GM21515 (cell line): Measurements from ENCODE around the gene ZNF143.
"Not testable (repeated sequence)": the region's sequence is repeated elsewhere in the genome, so short reads cannot be mapped to it uniquely, and the experiment has no call there.

ENCODE experiments used
- ATAC-seq: cut with Tn5 transposase; IDR thresholded peaks from one replicate; pipeline ENCODE4 v1.9.1; 2021; ENCODE audit not compliant: unreplicated experiment

The ZNF143 gene

DNA sequence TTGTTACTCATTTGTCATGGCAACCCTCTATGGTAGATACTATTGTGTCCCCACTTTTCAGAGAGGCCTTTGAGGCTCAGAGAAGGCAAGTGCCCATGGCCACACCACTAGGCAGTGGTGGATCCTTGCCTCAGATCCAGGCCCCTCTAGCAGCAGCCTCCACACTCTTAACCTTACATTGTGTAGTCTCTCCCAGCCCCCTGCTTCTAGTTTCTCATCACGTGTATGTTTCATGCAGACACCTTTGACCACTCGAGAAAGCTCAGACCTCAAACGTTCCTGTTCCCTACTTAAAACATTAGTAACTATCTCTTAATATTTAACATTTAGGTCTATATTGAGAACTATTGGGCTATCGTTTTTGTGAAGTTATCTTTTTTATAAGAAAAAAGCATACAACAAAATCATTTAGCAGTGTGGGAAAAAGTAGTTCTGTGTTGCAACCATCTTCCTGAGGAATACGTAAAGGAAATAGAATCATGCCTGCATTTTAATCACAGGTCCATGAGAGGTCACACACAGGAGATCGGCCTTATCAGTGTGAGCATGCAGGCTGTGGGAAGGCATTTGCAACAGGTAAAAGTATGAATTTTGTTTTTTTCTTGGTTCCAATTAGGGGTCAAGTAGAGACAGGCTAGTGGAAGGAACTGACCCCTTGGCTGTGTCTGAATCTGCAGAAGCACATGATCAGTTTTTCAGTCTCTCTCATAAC is 35.1 kb downstream of the ZNF143 start:
- ATAC-seq: no peak

DNA sequence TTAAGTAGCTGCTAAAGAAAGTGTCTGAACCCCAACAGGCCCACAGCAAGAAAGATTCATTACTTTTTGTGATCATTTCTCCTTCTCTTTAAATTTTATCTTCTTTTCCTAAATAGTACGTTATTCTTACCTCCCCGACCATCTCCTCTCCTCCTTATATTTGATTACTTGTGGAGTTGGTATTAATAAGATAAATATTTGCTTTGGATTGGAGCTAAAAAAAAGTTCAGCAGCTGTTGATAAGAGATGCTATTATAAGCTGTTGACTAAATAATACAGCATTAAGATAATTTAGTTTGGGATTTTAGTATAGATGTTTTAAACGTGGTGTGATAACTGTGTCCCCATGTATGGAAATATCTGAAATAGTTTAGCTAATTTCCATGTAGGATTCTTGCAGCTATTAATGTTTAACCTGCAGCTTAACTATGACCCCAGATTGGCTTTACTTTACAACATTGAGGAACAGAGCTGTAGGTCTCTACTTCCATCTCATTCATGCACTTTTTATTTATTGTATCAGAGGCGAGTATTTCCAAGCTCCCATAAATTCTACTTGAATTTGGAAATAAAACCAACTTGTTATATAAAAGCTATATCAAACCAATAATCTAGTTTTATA is 37.8 kb downstream of the ZNF143 start:
- ATAC-seq: no peak

DNA sequence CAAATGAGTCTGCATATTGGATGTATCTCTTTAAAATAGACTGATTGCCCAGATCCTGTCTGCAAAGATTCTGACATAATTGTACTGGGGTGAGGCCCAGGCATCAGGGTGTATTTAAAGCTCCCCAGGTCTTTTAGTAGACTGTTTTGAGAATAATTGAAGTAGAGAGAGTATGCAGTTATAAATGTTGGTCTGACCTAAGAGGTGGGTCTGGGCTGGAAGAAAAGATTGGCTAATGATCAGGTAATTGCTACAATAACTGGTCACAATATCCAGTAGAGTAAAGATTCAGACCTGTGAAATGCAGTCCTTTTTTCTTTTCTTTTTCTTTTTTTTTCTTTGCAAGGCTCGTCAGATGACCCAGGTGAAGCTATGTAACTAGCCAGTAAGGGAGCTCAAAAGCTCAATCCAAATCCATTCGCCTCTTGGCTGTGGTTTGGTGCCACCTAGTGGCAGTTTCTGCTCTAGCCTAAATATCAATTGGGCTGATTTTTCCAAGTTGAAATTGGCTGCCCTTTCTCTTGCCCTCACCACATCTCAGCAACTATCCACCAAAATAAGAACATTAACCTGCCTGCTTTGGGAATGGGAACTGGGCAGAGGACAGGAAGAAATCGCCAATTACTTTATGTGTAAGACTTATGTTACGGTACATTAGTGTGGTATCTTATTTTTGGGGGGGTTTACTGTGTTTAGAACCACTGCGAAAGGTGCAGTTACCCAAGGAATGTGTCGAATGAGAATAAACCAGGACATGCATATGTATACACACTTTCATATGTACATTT is 45.9 kb downstream of the ZNF143 start:
- no peak for ATAC-seq

- no peak for ATAC-seq
Observed at GRCh38 chr11:9507277-9507580, 46.4 kb downstream of the ZNF143 start.

DNA sequence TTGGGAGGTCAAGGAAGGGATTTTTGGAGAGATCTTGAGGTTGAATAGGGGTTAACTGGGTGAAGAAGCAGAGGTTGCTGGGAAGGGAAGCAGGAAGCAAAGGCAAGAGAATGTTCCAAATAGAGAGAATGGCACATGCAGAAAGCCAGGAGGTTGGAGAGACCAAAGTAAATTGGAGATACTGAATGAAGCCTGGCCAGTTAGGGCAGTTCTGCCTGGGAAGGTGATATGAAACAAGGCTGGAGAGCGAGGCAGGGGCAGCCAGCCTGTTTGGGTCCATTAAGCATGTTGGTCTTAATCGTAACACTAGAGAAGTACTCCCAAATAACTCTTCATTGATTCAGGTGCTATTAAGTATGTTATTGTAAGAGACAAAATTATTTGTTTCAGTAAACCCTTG is 48.2 kb downstream of the ZNF143 start:
- ATAC-seq: no peak

DNA sequence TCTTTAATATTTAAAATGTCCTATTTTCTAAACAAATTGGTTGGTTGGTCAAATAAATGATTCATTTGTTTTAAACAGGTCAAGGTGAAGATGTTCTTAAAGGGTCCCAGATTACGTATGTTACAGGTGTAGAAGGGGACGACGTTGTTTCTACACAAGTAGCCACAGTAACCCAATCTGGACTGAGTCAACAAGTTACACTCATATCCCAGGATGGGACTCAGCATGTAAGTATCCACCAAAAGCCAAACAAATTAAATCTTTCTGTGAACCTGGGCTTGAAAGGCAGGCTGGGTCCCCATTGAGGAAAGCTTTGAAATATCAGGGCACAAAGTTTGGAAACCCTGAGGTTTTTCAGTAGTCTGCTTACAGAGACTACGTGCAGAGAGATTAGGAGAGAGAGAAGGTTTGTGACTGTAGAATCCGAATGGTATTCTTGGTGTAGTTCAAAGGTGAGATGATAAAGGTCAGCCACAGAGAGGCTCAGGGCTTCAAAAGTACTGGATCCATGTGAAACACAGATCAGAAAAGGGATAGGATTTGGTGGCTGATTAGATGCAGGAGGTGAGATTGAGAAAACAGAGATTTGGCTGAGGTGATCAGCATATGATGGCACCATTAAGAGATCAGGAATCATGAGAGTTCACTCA is 51.7 kb downstream of the ZNF143 start:
- no peak for ATAC-seq

DNA sequence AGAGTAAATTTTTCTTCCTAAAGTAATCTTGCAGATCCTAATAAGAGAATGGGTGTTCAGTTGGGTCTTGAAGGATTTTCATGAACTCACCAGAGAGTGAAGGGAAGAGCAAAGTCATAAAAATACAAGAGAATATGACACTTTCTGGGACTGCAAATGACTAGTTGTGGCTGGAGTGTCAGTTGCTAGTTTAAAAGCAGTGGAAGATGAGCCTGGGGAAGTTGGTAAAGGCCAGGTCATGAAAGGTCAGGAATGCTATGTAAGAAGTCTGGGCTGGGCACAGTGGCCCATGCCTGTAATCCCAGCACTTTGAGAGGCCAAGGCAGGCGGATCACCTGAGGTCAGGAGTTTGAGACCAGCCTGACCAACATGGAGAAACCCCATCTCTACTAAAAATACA is 53.8 kb downstream of the ZNF143 start:
- ATAC-seq: not testable (repeated sequence)

GRCh38 chr11:9516113-9516512 is 55.3 kb downstream of the ZNF143 start:
- no peak for ATAC-seq

GRCh38 chr11:9518835-9519410 is 58.1 kb downstream of the ZNF143 start:
- no peak for ATAC-seq

DNA sequence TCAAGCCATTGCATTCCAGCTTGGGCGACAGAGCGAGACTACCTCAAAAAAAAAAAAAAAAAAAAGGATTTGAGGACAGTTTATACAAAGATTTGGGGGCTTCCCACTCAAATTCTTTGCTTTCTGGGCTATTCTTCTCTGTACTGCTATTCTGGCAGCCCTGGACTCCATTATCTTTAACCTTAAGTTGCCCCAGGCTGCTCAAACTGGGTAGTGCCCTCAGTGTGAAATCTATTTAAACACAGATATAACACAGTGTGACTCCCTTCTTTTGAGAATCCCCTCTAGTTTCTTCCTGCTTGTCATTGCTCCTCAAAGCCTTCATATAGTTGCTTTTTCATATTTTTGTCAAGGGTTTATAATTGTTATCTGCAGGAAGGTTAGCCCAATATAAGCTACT is 63.2 kb downstream of the ZNF143 start:
- ATAC-seq: no peak

- ATAC-seq: no peak
Observed at GRCh38 chr11:9525116-9525515, 64.3 kb downstream of the ZNF143 start.

DNA sequence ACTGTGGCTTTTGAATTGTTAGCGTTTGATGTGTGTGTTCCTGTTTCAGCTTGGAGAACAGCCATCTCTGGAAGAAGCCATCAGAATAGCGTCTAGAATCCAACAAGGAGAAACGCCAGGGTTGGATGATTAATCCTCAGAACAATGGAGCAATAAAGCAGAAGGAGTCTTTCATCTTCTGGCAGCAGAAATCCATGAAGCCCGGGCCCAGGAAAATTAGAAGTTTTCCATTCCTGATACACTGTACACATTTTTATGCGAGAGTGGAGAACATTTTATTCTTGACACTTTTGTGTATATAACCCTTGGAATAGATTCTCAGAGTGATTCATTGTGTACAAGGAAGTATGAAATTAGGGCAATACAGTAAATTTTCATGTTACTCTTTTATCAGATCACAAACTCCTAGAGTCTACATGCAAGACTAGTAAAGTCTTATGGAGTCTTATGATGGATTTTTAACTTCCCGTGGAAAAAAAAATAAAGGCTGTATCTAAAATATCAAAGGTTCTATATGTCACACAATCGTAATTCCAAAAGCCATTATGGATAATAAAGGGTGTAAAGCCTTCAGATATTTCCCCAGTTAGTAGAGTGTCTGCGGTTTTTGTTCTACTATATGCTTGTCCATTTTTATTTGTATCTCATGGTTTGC is 66.8 kb downstream of the ZNF143 start:
- no peak for ATAC-seq

GRCh38 chr11:9528136-9528501 is 67.3 kb downstream of the ZNF143 start:
- no peak for ATAC-seq

GRCh38 chr11:9528573-9529333 is 67.9 kb downstream of the ZNF143 start:
- no peak for ATAC-seq

DNA sequence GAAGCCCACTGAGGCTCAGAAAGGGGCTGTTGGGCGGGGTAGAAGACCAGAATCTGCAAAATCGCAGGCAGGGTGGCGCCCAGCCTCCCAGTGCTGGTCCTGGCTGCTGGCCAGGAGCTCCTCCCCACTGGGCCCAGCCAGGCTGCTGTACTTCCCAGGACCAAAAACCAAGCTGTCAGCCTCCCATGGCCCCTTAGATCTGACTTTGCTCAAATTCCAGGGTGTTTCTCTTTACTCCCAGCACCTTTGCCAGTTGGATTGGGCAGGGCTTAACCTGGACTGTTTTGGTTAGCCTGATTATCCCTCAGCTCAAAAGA is 68.5 kb downstream of the ZNF143 start:
- ATAC-seq: no peak

- ATAC-seq: no peak
Observed at GRCh38 chr11:9530020-9530621, 69.3 kb downstream of the ZNF143 start.

DNA sequence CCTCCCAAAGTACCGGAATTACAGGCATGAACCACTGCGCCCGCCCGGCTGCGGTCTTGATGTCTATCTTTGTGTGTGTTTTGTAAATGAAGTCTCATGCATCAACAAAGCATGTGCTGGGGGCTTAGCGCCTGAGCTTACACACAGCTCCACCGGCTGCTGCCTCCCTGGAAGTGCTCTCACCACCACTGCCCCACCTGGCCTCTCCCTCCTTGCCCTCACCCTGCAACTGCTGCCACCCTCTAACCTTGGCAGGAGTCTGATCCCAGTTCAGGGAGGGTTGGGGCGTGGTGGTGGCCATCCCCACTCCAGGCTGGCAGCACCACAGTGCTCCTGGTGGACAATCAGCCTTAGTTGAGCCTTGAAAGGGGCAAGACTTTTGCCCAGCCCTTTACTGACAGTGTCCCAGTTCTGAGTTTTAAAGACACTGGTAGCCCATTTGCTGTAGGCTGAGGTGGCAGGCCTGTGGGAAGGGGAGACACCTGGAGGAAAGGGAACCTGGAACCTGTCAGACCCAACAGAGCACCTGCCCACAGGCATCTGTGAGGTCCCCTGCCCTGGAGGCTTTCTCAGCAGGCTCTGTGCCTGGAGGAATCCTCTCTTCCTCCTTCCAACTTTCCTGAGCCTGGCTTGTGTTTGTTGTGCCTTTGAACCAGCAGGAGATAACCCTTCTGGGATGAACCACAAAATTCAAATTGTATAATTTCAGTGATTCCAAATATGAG is 70.3 kb downstream of the ZNF143 start:
- no peak for ATAC-seq

GRCh38 chr11:9533058-9533457 is 72.2 kb downstream of the ZNF143 start:
- ATAC-seq: no peak

DNA sequence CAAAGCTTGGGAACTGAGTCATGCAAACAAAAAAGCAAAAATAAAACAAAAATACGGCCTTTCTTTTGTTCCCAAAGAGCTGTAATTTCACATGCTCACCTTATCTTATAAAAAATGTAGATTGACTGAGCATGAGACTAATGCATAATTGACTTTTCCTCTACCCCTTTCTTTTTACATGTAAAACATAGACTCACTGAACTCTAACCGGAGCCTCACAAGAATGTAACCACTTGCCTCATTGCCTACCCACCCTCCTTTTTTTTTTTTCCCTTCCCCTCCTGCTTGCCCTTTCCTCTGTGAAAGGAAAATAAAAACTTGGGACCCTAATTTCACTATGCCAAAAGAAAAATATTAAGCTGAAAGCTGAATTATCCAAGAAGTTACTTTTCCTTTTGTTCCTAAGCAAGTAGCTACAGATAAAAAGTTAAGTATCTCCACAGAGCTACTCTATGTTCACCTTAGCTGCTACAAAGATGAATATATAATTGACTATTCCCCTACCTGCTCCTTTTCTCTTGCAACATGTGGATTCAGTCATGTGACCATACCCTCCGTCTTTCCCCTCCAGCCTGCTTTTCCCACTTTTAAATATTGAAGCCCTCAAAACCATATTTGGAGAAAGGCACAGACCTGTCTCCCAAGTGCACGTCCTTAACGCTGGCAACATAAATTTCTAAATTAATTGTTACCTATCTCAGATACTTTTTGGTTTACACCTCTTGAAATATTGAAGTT is 73.1 kb downstream of the ZNF143 start:
- no peak for ATAC-seq
